Lower leg skin (tissue), 4 donors: ENCODE measurements around the gene RPL9. TPM values are rescaled to one million over a fixed set of nuclear protein-coding genes. Genes with fewer than 3 reads are reported as not detected.
"Not testable (repeated sequence)": the region's sequence is repeated elsewhere in the genome, so short reads cannot be mapped to it uniquely, and the experiment has no call there.

Experiments used
- DNase-seq, 2 donors: peaks; one replicate each; pipeline ENCODE4 v3.0.0-alpha.2; 2019; ENCODE audit warnings: low spot score in 2 of 2
- H3K4me3 ChIP-seq: fragments of 200-600 bp; sonication (generic); 2 replicates; pipeline ENCODE4 v1.5.1; 2017; ENCODE audit warnings: mild to moderate bottlenecking, low read depth; ENCODE audit not compliant: poor library complexity, severe bottlenecking
- POLR2A ChIP-seq, 2 donors: fragments of 450-650 bp; IDR thresholded peaks; one replicate each; pipeline ENCODE4 v1.6.1; 2016 to 2017; ENCODE audit warnings: antibody characterized with exemption in 2 of 2, mild to moderate bottlenecking in 1 of 2, moderate library complexity in 1 of 2
- WGBS, 2 donors: methylation state at CpG; one replicate each; pipeline ENCODE4 v1.1.5; 2018; 5-methylcytosine and 5-hydroxymethylcytosine counted together
- intact Hi-C: fragments of 100-400 bp; cut with DNase I; formaldehyde crosslinking; loops from one replicate; pipeline ENCODE4 v1.15.0; 2023; ENCODE audit warnings: low total_unique reads
- total RNA-seq, 4 donors: library from RNA; depleted of rRNA; stranded (reverse); fragments of >200 nt; gene quantifications; one replicate each; pipeline ENCODE4 v1.1.0, GENCODE V29; 2016
- TF ChIP-seq, protein P1 (sequence below), 3 donors: fragments of 450-650 bp; IDR thresholded peaks; one replicate each; pipeline ENCODE4 v1.5.1; 2016; ENCODE audit warnings: antibody characterized with exemption in 3 of 3, mild to moderate bottlenecking in 3 of 3, moderate library complexity in 2 of 3

The RPL9 gene
- 1,000 to 10,000 TPM; 2,484 to 4,074 (median 3,563) TPM for total RNA-seq

DNA sequence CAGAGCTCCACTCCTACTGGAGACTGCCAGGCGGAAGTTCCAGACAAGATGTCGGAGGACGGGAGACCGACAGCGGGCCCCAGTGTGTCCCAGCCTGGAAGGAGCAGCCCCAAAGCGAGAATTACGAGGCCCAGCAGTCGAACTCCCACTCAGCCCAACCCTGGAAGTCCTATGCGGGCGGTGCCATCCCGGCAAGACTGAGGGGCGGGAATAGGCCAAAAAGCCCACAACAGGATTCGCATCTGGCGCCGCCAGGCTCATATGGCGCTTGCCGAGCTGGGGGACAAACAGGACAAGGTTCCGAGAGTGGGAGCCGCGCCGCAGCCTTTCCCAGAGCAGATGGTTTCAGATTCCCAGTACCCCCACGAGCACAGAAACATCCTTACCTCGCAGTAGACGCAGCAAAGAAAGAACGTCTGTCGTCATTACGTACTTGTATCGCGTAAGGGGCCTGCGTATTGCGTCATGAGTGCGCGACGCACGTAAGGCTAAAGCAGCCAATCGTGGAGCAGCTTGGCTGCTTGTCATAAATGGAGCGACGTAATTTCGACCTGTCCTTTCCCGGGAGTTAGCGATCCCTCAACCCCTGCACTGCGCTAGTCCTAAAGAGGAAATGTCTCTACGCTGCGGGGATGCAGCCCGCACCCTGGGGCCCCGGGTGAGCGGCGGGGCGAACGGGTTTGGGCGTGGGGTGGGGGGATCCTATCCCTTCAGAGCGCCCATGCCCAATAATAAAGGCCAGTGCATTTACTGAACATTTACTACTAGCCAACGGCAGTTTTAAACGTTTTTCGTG, at the start of gene RPL9, which contains the start of gene LIAS:
Gene RPL9, minus strand, starts transcription at position 418 of the 796 bp plus-strand sequence. CDS start 483 bp downstream, outside the sequence.
Gene LIAS, plus strand, starts transcription at position 552 of the 796 bp plus-strand sequence. Its CDS starts 62 bp downstream, at position 614.
- intact Hi-C loops = no loop called here
- 0 to 1% methylated on average over 34 to 55 of the region's 55 CpGs for WGBS, 2 donors

DNA sequence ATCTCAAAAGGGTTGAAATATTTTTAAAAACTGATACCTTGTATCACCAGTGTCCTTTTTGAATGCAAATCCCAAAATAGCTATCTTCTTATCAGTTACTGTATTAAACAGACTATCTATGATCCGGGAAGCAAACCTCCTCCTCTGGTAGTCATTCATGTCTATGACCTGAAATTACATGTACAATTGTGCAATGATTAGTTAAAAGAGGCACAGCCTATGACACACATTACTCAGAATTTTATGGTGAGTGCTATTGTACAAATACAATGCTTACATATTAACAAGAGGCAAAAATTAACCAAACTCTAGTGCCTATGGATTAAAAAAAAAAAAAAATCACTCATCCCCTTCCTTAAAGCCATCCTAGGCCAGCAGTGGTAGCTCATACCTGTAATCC, 46.9 kb upstream of the RPL9 start:
- no peak for DNase-seq
- 64 to 86% methylated on average over 1 of the region's 1 CpG for WGBS, 2 donors
- no peak overlapping the region for H3K4me3 ChIP-seq
- TF ChIP-seq, protein P1, sequence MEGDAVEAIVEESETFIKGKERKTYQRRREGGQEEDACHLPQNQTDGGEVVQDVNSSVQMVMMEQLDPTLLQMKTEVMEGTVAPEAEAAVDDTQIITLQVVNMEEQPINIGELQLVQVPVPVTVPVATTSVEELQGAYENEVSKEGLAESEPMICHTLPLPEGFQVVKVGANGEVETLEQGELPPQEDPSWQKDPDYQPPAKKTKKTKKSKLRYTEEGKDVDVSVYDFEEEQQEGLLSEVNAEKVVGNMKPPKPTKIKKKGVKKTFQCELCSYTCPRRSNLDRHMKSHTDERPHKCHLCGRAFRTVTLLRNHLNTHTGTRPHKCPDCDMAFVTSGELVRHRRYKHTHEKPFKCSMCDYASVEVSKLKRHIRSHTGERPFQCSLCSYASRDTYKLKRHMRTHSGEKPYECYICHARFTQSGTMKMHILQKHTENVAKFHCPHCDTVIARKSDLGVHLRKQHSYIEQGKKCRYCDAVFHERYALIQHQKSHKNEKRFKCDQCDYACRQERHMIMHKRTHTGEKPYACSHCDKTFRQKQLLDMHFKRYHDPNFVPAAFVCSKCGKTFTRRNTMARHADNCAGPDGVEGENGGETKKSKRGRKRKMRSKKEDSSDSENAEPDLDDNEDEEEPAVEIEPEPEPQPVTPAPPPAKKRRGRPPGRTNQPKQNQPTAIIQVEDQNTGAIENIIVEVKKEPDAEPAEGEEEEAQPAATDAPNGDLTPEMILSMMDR (IDR thresholded peaks at IDR 0.05) = no peak
- no peak for TF ChIP-seq POLR2A (IDR thresholded peaks at IDR 0.05)
- intact Hi-C loops = no loop called here

More for the DNA sequence above, at the start of gene RPL9, which contains the start of gene LIAS:
- peak; percentile 97 to 99 for DNase-seq
- H3K4me3 ChIP-seq = peak within 1 kb of the TSS; percentile 97
- TF ChIP-seq POLR2A (IDR thresholded peaks at IDR 0.05) = peak in 1 of 2 donors; percentile 85
- TF ChIP-seq, protein P1 (IDR thresholded peaks at IDR 0.05) = peak in 1 of 3 donors; percentile 10

DNA sequence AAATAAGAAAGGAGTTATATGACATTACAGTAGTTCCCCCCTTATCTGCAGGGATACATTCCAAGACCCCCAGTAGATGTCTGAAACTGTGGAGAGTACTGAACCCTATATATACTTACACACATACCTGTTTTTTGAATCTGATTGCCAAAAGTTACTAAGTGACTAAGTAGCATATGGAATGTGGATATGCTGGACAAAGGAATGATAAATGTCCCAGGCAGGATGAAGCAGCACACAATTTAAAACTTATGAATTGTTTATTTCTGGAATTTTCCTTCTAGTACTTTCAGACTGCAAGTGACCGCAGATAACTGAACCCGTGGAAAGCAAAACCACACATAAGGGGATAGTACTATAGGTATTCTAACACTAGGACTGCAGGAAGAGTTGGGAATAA, 45.8 kb upstream of the RPL9 start:
- WGBS, 2 donors = 95 to 98% methylated on average over 2 of the region's 2 CpGs
- no peak for TF ChIP-seq POLR2A (IDR thresholded peaks at IDR 0.05)
- TF ChIP-seq, protein P1 (IDR thresholded peaks at IDR 0.05) = no peak
- intact Hi-C loops = no loop called here
- DNase-seq = no peak
- H3K4me3 ChIP-seq = no peak overlapping the region

DNA sequence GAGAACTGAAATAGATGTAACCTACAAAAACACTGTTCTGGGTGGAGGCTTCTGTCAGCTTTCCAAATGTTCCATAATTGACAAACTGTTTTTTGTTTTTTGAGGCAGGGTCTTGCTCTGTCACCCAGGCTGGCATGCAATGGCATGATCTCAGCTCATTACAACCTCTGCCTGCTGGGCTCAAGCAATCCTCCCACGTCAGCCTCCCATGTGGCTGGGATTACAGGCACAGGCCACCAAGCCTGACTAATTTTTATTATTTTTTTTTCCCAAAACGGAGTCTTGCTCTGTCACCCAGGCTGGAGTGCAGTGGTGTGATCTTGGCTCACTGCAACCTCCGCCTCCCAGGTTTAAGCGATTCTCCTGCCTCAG, 43.9 kb upstream of the RPL9 start:
- intact Hi-C loops, DNase-seq, H3K4me3 ChIP-seq: not testable (repeated sequence)
- WGBS, 2 donors = 77 to 89% methylated on average over 4 of the region's 4 CpGs

DNA sequence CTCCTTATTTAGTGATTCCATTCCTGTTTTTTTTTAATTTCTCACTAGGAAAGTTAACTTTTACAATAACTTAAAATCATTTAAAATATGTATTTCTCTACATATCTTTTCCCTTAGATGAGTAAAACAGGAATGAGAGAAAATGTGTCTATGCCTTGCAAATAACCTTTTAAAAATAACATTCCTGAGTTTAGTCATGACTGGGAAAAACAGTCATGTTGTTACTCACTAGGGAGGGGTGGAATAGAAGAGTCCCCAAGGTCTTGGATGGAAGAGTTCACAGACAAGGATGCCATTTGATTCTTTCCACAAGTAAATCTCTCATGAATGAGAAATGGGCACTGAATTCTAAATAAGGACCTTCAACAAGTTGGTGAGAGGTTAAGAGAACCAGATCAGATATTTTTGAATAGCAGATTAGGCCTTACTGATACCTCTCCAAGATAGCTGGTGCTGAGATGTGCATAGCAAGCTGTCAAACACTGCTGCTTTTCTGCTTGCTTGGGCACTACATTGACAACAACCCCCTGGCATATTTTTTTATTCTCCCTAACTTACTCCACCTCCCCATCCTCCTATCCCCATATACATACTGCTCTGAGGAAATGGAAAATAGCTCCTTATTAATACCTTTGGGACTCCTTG, 43.4 kb upstream of the RPL9 start:
- intact Hi-C loops = no loop called here
- no peak for DNase-seq
- TF ChIP-seq, protein P1 (IDR thresholded peaks at IDR 0.05) = no peak
- no peak for TF ChIP-seq POLR2A (IDR thresholded peaks at IDR 0.05)
- H3K4me3 ChIP-seq = no peak overlapping the region

DNA sequence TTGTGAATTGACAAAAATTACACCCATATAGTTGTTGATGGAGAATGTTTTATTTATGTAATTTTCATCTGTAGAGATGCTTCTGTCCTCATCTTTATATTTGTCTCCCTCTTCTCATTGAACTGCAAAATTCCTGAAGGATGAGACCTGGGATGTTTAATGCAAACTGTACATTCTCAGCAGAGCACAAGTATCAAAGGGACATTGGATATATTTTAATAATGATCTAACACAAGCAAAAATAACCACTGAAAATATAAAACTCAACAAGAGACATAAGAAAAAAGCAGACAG, 40.0 kb upstream of the RPL9 start:
- H3K4me3 ChIP-seq = no peak overlapping the region
- intact Hi-C loops = no loop called here
- TF ChIP-seq, protein P1 (IDR thresholded peaks at IDR 0.05) = no peak
- TF ChIP-seq POLR2A (IDR thresholded peaks at IDR 0.05) = no peak
- DNase-seq = no peak
